ENCODE results near the gene SRD5A3. TPM values are rescaled to one million over a fixed set of nuclear protein-coding genes. Genes with fewer than 3 reads are reported as not detected.

SRD5A3 gene
- total and polyA plus RNA-seq, 9 of the 15 experiments (the other 6 are each of a cell fraction or from before 2014, with no cell fraction given), result 2.5 to 37.0 (median 13.3) TPM

DNA sequence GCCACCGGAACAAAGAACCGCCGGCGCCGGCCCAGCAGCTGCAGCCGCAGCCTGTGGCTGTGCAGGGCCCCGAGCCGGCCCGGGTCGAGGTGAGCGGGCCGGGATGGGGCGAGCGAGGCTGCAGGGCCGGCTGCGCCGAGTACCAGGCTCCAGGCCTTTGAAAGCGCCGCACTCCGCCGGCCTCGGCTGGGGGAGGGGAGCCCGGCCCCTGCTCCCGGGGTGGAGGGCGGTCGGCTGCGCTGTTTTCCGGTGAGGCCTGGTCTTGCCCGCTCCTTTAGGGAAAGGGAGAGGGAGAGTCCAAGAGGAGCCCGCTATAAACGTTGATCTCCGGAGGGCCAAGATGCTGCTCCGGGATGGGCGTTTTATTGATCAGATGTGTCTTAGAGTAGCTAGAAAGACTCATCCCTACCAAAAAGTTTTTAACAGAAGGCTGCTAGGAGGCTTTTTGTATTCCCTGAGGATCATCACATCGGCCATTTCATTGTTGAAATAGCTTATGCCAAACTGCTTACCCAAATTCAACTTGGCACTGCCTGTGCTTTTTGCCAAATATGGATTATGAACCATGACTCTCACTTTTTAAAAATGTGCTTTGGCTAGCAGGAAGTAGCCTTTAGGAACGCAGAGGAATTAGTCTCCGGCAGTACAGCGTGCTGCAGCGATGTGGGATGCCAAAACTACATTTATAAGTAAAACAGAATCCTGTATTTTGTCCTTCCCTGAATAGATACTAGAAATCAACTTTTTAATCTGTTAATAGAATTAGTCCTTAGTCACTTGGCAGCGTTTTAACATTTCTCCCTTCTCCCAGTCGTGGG, 50.5 kb downstream of the SRD5A3 start (continued):
- TF ChIP-seq, protein P1, sequence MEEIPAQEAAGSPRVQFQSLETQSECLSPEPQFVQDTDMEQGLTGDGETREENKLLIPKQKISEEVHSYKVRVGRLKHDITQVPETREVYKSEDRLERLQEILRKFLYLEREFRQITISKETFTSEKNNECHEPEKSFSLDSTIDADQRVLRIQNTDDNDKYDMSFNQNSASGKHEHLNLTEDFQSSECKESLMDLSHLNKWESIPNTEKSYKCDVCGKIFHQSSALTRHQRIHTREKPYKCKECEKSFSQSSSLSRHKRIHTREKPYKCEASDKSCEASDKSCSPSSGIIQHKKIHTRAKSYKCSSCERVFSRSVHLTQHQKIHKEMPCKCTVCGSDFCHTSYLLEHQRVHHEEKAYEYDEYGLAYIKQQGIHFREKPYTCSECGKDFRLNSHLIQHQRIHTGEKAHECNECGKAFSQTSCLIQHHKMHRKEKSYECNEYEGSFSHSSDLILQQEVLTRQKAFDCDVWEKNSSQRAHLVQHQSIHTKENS (CRISPR knock-in tag; IDR thresholded peaks at IDR 0.05), result no peak
- no peak for TF ChIP-seq KHSRP (IDR thresholded peaks at IDR 0.05)
- TF ChIP-seq CBFA2T2 (conservative IDR thresholded peaks at IDR 0.05), result no peak
- no peak for TF ChIP-seq TRIM28 (IDR thresholded peaks at IDR 0.05)
- peak; percentile 44; the same call in 1 of the 2 replicates for TF ChIP-seq ZNF316 (IDR thresholded peaks at IDR 0.05)
- TF ChIP-seq, protein P2, sequence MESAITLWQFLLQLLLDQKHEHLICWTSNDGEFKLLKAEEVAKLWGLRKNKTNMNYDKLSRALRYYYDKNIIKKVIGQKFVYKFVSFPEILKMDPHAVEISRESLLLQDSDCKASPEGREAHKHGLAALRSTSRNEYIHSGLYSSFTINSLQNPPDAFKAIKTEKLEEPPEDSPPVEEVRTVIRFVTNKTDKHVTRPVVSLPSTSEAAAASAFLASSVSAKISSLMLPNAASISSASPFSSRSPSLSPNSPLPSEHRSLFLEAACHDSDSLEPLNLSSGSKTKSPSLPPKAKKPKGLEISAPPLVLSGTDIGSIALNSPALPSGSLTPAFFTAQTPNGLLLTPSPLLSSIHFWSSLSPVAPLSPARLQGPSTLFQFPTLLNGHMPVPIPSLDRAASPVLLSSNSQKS (CRISPR knock-in tag; IDR thresholded peaks at IDR 0.05), result no peak
- TF ChIP-seq PYGO2 (tag; IDR thresholded peaks at IDR 0.05), result no peak
- no peak for TF ChIP-seq NR1H2 (CRISPR knock-in tag; IDR thresholded peaks at IDR 0.05)
- TF ChIP-seq, protein P3, sequence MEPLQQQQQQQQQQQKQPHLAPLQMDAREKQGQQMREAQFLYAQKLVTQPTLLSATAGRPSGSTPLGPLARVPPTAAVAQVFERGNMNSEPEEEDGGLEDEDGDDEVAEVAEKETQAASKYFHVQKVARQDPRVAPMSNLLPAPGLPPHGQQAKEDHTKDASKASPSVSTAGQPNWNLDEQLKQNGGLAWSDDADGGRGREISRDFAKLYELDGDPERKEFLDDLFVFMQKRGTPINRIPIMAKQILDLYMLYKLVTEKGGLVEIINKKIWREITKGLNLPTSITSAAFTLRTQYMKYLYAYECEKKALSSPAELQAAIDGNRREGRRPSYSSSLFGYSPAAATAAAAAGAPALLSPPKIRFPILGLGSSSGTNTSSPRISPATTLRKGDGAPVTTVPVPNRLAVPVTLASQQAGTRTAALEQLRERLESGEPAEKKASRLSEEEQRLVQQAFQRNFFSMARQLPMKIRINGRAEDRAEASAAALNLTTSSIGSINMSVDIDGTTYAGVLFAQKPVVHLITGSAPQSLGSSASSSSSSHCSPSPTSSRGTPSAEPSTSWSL (CRISPR knock-in tag; IDR thresholded peaks at IDR 0.05; ENCODE audit: borderline replicate concordance), result no peak
- TF ChIP-seq NUFIP1 (IDR thresholded peaks at IDR 0.05; ENCODE audit: partially characterized antibody), result no peak
- no peak for TF ChIP-seq NCOA2 (IDR thresholded peaks at IDR 0.05; ENCODE audit: partially characterized antibody in 2 of 2)
- TF ChIP-seq RBM22 (IDR thresholded peaks at IDR 0.05; ENCODE audit: low read depth, low read length, poor library complexity, severe bottlenecking), result peak; percentile 27
- peak; percentile 73 for TF ChIP-seq ZFX (CRISPR knock-in tag; IDR thresholded peaks at IDR 0.05)
- TF ChIP-seq RBM14 (IDR thresholded peaks at IDR 0.05; ENCODE audit: borderline replicate concordance, insufficient read depth, low read depth, low read length), result no peak
- TF ChIP-seq FOXK1 (CRISPR knock-in tag; IDR thresholded peaks at IDR 0.05; ENCODE audit: borderline replicate concordance), result 0 out of 2 replicates have a peak, but pooled peaks have one; percentile 32
- TF ChIP-seq, protein P4, sequence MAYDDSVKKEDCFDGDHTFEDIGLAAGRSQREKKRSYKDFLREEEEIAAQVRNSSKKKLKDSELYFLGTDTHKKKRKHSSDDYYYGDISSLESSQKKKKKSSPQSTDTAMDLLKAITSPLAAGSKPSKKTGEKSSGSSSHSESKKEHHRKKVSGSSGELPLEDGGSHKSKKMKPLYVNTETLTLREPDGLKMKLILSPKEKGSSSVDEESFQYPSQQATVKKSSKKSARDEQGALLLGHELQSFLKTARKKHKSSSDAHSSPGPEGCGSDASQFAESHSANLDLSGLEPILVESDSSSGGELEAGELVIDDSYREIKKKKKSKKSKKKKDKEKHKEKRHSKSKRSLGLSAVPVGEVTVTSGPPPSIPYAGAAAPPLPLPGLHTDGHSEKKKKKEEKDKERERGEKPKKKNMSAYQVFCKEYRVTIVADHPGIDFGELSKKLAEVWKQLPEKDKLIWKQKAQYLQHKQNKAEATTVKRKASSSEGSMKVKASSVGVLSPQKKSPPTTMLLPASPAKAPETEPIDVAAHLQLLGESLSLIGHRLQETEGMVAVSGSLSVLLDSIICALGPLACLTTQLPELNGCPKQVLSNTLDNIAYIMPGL (CRISPR knock-in tag; IDR thresholded peaks at IDR 0.05), result no peak
- no peak for TF ChIP-seq ELF2 (CRISPR knock-in tag; IDR thresholded peaks at IDR 0.05)
- no peak for TF ChIP-seq POLR2A (conservative IDR thresholded peaks at IDR 0.05)
- no peak for TF ChIP-seq EP300 (IDR thresholded peaks at IDR 0.05; ENCODE audit: low read length)
- TF ChIP-seq, protein P5, sequence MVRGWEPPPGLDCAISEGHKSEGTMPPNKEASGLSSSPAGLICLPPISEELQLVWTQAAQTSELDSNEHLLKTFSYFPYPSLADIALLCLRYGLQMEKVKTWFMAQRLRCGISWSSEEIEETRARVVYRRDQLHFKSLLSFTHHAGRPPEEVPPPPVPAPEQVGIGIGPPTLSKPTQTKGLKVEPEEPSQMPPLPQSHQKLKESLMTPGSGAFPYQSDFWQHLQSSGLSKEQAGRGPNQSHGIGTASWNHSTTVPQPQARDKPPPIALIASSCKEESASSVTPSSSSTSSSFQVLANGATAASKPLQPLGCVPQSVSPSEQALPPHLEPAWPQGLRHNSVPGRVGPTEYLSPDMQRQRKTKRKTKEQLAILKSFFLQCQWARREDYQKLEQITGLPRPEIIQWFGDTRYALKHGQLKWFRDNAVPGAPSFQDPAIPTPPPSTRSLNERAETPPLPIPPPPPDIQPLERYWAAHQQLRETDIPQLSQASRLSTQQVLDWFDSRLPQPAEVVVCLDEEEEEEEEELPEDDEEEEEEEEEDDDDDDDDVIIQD (CRISPR knock-in tag; IDR thresholded peaks at IDR 0.05), result no peak
- TF ChIP-seq, protein P6, sequence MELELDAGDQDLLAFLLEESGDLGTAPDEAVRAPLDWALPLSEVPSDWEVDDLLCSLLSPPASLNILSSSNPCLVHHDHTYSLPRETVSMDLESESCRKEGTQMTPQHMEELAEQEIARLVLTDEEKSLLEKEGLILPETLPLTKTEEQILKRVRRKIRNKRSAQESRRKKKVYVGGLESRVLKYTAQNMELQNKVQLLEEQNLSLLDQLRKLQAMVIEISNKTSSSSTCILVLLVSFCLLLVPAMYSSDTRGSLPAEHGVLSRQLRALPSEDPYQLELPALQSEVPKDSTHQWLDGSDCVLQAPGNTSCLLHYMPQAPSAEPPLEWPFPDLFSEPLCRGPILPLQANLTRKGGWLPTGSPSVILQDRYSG (tag; conservative IDR thresholded peaks at IDR 0.05; ENCODE audit: low read depth), result no peak
